OCI-LY7 (cell line): Measurements from ENCODE around the gene SLC22A14.

Experiments used
- EZH2phosphoT487 ChIP-seq: fragments of 200-600 bp; sonication (generic); IDR thresholded peaks from 2 replicates; pipeline ENCODE4 v1.6.1; 2018; ENCODE audit warnings: low read depth, borderline replicate concordance, mild to moderate bottlenecking, mixed run types, antibody characterized with exemption, low read length, moderate library complexity, mixed read lengths
- TF ChIP-seq, protein P1 (sequence below): fragments of 200-600 bp; sonication (generic); conservative IDR thresholded peaks from 2 replicates; pipeline ENCODE4 v1.5.1; 2014; ENCODE audit warnings: mild to moderate bottlenecking, antibody characterized with exemption, low read length, moderate library complexity, mixed read lengths

DNA sequence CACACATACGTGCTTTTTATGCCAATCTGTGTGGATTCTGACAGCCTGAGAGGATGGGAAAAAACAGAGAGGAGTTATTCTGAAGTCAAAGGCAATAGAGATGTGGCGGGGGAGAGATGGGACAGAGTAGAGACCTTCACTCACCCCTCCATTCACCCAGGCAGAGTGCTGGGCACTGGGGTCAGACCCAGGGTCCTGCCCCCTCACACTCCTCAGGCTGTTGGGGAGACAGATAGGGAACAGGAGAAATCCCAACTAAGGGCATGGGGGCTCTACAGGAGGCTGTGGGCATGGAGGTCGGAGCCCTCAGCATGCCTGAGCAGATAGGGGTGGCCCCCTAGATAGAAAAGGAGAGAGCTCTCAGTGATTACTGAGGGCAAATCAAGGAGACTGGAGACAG lies 30.3 kb downstream of the SLC22A14 start:
- TF ChIP-seq, protein P1, sequence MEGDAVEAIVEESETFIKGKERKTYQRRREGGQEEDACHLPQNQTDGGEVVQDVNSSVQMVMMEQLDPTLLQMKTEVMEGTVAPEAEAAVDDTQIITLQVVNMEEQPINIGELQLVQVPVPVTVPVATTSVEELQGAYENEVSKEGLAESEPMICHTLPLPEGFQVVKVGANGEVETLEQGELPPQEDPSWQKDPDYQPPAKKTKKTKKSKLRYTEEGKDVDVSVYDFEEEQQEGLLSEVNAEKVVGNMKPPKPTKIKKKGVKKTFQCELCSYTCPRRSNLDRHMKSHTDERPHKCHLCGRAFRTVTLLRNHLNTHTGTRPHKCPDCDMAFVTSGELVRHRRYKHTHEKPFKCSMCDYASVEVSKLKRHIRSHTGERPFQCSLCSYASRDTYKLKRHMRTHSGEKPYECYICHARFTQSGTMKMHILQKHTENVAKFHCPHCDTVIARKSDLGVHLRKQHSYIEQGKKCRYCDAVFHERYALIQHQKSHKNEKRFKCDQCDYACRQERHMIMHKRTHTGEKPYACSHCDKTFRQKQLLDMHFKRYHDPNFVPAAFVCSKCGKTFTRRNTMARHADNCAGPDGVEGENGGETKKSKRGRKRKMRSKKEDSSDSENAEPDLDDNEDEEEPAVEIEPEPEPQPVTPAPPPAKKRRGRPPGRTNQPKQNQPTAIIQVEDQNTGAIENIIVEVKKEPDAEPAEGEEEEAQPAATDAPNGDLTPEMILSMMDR = no peak
- no peak for TF ChIP-seq EZH2phosphoT487
